ENCODE results near the gene RGCC.

RGCC gene, protein sequence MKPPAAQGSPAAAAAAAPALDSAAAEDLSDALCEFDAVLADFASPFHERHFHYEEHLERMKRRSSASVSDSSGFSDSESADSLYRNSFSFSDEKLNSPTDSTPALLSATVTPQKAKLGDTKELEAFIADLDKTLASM

DNA sequence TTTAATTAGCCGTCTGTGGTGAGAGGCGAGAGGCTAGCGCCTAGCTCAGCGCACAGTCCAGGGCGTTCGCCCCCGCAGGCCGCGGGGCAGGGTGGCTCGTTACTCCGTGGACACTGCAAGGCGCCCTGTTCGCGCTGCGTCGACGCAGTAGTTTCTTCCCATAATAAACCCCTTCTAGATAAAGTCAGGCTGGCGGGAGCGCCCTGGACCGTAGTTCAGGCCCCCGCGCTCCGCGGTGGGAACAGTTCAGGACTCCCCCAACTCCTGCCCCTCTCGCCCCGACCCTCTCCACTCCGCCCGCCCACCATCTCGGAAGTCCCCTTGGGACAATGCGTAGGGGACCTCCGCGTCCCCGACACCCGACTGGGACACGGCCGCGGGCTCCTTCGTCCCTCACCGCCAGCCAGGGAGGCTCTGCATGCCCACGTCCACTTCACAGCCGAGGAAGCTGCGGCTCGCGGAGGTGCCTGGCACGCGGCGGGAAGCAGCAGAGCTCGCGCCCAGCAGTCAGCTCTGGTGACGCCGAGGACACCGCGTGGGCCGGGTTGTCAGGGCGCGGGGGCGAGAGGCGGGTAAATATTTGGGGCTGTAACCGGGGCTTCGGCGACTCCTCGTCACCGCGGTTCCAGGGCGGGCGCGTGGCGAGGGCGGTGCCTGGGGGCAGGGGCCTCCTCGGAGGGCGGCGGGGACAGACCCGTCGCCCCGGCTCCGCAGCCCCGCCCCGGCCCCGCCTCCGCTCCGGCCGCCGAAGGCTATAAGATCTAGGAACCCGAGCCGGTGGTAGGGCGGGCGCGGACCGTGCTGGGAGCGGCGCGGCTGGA, at the start of gene RGCC:
RGCC (plus strand) TSS at position 783 of the 821 bp plus-strand sequence. CDS start 158 bp downstream, outside the sequence.
- H3K4me1 ChIP-seq (ENCODE audit: control insufficient read depth, insufficient read depth, low read length): peaks cover 11% of the 10 kb centered on the region
- H3K4me3 ChIP-seq (ENCODE audit: low read length): peak within 1 kb of the TSS; percentile 79
- no peaks in the 10 kb centered on the region for H3K9me3 ChIP-seq (ENCODE audit: control insufficient read depth, low read length)
- H3K9ac ChIP-seq (ENCODE audit: low read length): peak within 1 kb of the TSS; percentile 74
- no peaks in the 10 kb centered on the region for H3K27me3 ChIP-seq (replicated peaks; ENCODE audit: control insufficient read depth, insufficient read depth, low read length)
- peak; percentile 80 for DNase-seq (ENCODE audit: low read depth)
- peaks cover 17% of the 10 kb centered on the region for H3K36me3 ChIP-seq (ENCODE audit: control insufficient read depth, insufficient read depth, low read length, severe bottlenecking)

DNA sequence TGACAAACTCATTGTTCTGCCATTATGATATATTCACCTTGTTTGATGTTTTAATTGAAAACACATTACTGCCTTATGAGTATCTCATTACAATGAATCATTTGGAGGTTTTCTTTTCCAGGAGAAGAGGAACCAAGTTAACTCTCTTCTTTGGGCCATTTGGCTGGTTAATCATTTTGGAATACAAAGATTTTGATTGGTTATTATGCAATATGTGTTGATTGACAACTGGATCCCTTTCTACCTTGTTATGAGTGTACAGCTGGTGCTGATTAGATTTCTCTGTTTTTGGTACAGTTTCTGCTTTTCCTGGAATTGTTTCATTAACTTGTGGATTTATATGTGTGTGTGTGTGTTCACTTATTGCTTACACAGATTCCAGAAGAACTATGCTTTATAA, 49.2 kb upstream of the RGCC start:
- H3K9ac ChIP-seq (ENCODE audit: low read length): no peak overlapping the region

DNA sequence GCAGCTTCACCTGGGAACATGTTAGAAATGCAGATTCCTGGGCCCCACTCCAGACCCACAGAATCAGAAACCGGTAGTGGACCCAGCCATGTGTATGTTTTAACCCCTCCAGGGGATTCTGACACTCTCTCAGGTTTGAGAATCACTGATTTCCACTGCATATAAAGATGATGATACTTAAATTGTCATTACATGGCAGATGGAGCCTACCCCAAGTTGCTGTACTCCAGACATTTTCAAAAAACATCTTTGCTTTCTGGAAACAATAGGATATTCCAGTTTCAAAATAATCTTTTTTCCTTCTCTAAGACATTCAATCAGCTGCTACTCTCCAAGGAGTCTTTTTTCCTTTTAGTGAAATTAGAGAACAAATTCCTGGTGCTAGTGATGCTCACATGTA, 48.6 kb upstream of the RGCC start:
- no peak for DNase-seq (ENCODE audit: low read depth)
- Histone ChIP-seq H3K9ac (ENCODE audit: low read length) (no peak overlapping the region), H3K4me3 (ENCODE audit: low read length) (no peak overlapping the region)

More for the DNA sequence above, 49.2 kb upstream of the RGCC start:
- H3K4me1 ChIP-seq (ENCODE audit: control insufficient read depth, insufficient read depth, low read length): no peaks in the 10 kb centered on the region
- no peaks in the 10 kb centered on the region for H3K27me3 ChIP-seq (replicated peaks; ENCODE audit: control insufficient read depth, insufficient read depth, low read length)
- no peak overlapping the region for H3K4me3 ChIP-seq (ENCODE audit: low read length)
- no peaks in the 10 kb centered on the region for H3K36me3 ChIP-seq (ENCODE audit: control insufficient read depth, insufficient read depth, low read length, severe bottlenecking)
- no peaks in the 10 kb centered on the region for H3K9me3 ChIP-seq (ENCODE audit: control insufficient read depth, low read length)
- DNase-seq (ENCODE audit: low read depth): no peak

DNA sequence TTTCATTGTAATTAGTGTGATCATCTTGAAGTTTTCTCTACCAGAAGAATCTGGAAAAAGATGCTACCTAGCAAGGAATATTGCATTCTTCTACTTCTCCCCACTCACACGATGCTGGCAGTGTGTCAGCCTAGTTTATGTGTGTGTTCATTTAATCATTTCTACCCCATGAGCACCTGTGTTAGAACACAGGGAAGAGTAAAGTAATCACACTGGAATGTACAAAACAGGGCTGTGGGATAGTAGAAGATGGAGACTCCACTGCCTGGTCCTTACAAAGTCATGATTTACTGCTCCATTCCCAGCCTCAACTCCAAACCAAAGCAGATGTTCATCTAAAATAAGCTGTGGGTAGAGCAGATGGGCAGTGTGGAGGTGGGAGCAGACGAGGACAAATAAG, 47.7 kb upstream of the RGCC start:
- no peak overlapping the region for H3K4me3 ChIP-seq (ENCODE audit: low read length)
- no peaks in the 10 kb centered on the region for H3K27me3 ChIP-seq (replicated peaks; ENCODE audit: control insufficient read depth, insufficient read depth, low read length)
- H3K36me3 ChIP-seq (ENCODE audit: control insufficient read depth, insufficient read depth, low read length, severe bottlenecking): no peaks in the 10 kb centered on the region
- DNase-seq (ENCODE audit: low read depth): no peak
- H3K4me1 ChIP-seq (ENCODE audit: control insufficient read depth, insufficient read depth, low read length): no peaks in the 10 kb centered on the region
- H3K9ac ChIP-seq (ENCODE audit: low read length): no peak overlapping the region
- H3K9me3 ChIP-seq (ENCODE audit: control insufficient read depth, low read length): no peaks in the 10 kb centered on the region

More for the DNA sequence above, 48.6 kb upstream of the RGCC start:
- Histone ChIP-seq H3K9me3 (ENCODE audit: control insufficient read depth, low read length) (no peaks in the 10 kb centered on the region), H3K27me3 (replicated peaks; ENCODE audit: control insufficient read depth, insufficient read depth, low read length) (no peaks in the 10 kb centered on the region), H3K4me1 (ENCODE audit: control insufficient read depth, insufficient read depth, low read length) (no peaks in the 10 kb centered on the region), H3K36me3 (ENCODE audit: control insufficient read depth, insufficient read depth, low read length, severe bottlenecking) (no peaks in the 10 kb centered on the region)

DNA sequence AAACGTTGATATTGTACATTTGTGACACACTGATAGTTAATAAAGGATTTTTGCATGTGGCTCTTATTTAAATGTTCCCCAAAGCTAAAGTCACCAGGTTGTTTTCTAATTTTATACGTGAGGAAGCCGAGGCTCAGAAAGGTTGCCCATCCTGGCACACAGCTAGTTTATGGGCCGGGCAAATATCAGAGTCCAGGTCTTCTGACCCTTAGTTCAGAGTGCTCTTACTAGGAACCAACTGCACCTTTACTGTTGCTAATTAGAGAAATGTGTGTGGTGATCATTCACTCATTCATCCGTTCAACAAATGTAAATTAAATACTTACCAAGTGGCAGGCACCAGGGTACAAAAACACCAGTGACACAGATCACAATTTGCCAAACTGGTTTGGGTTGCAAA, 46.3 kb upstream of the RGCC start:
- no peaks in the 10 kb centered on the region for H3K9me3 ChIP-seq (ENCODE audit: control insufficient read depth, low read length)
- no peak overlapping the region for H3K4me3 ChIP-seq (ENCODE audit: low read length)
- H3K9ac ChIP-seq (ENCODE audit: low read length): no peak overlapping the region
- H3K27me3 ChIP-seq (replicated peaks; ENCODE audit: control insufficient read depth, insufficient read depth, low read length): no peaks in the 10 kb centered on the region
- no peaks in the 10 kb centered on the region for H3K4me1 ChIP-seq (ENCODE audit: control insufficient read depth, insufficient read depth, low read length)
- DNase-seq (ENCODE audit: low read depth): no peak
- no peaks in the 10 kb centered on the region for H3K36me3 ChIP-seq (ENCODE audit: control insufficient read depth, insufficient read depth, low read length, severe bottlenecking)

DNA sequence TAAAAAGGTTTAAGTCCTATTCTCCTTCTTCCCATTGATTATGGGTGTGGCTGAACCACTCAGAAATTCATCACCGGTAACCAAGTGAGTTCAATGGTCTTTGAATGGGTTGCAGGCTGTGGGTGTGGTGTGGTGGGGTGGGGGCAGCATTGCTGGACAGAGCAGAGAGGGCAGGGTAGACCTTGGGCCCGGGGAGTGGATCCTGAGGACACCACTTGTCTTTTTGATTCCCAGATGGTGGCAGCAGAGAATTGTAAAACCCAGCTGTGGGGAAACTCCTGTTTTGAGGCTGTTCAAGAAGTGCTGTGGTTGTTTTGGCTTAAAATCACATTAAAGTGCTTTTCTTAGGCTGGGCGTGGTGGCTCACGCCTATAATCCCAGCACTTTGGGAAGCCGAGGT, 45.8 kb upstream of the RGCC start:
- H3K36me3 ChIP-seq (ENCODE audit: control insufficient read depth, insufficient read depth, low read length, severe bottlenecking): no peaks in the 10 kb centered on the region
- no peaks in the 10 kb centered on the region for H3K9me3 ChIP-seq (ENCODE audit: control insufficient read depth, low read length)
- no peaks in the 10 kb centered on the region for H3K27me3 ChIP-seq (replicated peaks; ENCODE audit: control insufficient read depth, insufficient read depth, low read length)
- peak; percentile 80 for DNase-seq (ENCODE audit: low read depth)
- no peak overlapping the region for H3K4me3 ChIP-seq (ENCODE audit: low read length)
- no peak overlapping the region for H3K9ac ChIP-seq (ENCODE audit: low read length)
- no peaks in the 10 kb centered on the region for H3K4me1 ChIP-seq (ENCODE audit: control insufficient read depth, insufficient read depth, low read length)

DNA sequence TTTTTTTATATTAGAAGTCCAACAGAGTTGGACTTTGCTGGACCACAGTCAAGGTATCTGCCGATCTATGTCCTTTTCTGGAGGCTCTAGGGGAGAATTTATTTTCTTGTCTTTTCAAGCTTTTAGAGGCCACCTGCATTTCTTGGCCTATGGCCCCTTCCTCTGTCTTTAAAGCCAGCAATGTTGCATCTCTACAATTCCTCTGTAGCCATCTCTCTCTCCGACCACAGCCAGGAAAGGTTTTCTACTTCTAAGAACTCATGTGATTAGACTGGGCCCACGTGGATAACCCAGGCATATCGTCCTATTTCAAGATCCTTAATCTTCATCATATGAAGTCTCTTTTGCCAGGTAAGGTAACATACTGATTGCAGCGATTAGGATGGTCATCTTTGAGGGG, 43.5 kb upstream of the RGCC start:
- DNase-seq (ENCODE audit: low read depth): no peak
- Histone ChIP-seq H3K27me3 (replicated peaks; ENCODE audit: control insufficient read depth, insufficient read depth, low read length) (no peaks in the 10 kb centered on the region), H3K9ac (ENCODE audit: low read length) (no peak overlapping the region), H3K4me3 (ENCODE audit: low read length) (no peak overlapping the region), H3K4me1 (ENCODE audit: control insufficient read depth, insufficient read depth, low read length) (no peaks in the 10 kb centered on the region), H3K36me3 (ENCODE audit: control insufficient read depth, insufficient read depth, low read length, severe bottlenecking) (no peaks in the 10 kb centered on the region), H3K9me3 (ENCODE audit: control insufficient read depth, low read length) (no peaks in the 10 kb centered on the region)

DNA sequence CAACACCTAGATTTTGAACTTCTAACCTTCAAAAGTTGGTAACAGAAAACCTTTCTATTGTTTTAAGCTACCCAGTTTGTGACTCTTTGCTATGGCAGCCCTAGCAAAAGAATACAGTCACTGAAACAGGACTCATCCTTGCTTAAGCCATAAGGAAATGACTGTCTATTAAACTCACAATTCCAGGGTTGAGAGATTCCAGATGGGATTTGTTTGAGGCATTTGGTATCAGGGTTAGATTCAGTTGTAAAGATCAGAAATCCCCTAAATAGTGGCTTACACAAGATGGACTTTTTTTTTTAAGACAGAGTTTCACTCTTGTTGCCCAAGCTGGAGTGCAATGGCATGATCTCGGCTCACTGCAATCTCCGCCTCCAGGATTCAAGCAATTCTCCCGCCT, 41.1 kb upstream of the RGCC start:
- DNase-seq (ENCODE audit: low read depth): no peak
- no peaks in the 10 kb centered on the region for H3K9me3 ChIP-seq (ENCODE audit: control insufficient read depth, low read length)
- no peak overlapping the region for H3K9ac ChIP-seq (ENCODE audit: low read length)
- H3K4me1 ChIP-seq (ENCODE audit: control insufficient read depth, insufficient read depth, low read length): no peaks in the 10 kb centered on the region
- no peaks in the 10 kb centered on the region for H3K36me3 ChIP-seq (ENCODE audit: control insufficient read depth, insufficient read depth, low read length, severe bottlenecking)
- no peaks in the 10 kb centered on the region for H3K27me3 ChIP-seq (replicated peaks; ENCODE audit: control insufficient read depth, insufficient read depth, low read length)
- no peak overlapping the region for H3K4me3 ChIP-seq (ENCODE audit: low read length)

DNA sequence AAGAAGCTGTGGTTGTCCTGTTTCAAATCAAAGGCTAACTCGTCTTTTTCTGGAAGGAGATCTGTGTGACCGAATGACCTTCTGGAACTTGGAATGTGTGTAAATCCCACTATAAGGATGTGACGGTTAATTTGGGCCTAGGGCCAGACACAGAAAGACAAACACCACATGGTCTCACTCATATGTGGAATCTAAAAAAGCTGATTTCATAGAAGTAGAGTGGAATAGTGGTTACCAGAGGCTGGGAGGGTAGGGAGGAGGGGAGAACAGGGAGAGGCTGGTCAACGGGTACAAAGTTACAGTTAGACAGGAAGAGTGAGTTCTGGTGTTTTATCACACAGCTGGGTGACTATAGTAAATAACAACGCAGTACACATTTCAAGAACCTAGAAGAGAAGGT, 39.3 kb upstream of the RGCC start:
- Histone ChIP-seq H3K9me3 (ENCODE audit: control insufficient read depth, low read length) (no peaks in the 10 kb centered on the region), H3K36me3 (ENCODE audit: control insufficient read depth, insufficient read depth, low read length, severe bottlenecking) (no peaks in the 10 kb centered on the region), H3K4me3 (ENCODE audit: low read length) (no peak overlapping the region), H3K4me1 (ENCODE audit: control insufficient read depth, insufficient read depth, low read length) (no peaks in the 10 kb centered on the region), H3K9ac (ENCODE audit: low read length) (no peak overlapping the region), H3K27me3 (replicated peaks; ENCODE audit: control insufficient read depth, insufficient read depth, low read length) (no peaks in the 10 kb centered on the region)
- DNase-seq (ENCODE audit: low read depth): peak; percentile 47

DNA sequence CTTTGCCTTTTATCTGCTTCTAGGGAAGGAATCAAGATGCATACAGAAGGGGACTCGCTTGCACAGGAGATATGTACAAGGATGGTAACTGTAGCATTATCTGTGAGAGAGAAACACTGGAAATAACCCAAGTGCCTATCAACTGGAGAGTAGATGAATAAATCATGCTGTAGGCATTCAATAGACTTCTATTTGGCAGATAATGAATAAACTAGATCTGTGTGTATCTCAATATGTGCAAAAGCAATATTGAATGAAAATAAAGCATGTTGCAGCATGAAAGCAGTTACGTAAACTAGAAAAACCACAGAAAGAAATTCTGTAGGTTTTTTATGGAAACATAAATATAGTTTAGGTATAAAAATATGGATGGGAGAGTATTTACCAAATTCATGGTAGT, 38.6 kb upstream of the RGCC start:
- Histone ChIP-seq H3K4me3 (ENCODE audit: low read length) (no peak overlapping the region), H3K27me3 (replicated peaks; ENCODE audit: control insufficient read depth, insufficient read depth, low read length) (no peaks in the 10 kb centered on the region), H3K36me3 (ENCODE audit: control insufficient read depth, insufficient read depth, low read length, severe bottlenecking) (no peaks in the 10 kb centered on the region), H3K4me1 (ENCODE audit: control insufficient read depth, insufficient read depth, low read length) (no peaks in the 10 kb centered on the region), H3K9ac (ENCODE audit: low read length) (no peak overlapping the region), H3K9me3 (ENCODE audit: control insufficient read depth, low read length) (no peaks in the 10 kb centered on the region)
- DNase-seq (ENCODE audit: low read depth): no peak

DNA sequence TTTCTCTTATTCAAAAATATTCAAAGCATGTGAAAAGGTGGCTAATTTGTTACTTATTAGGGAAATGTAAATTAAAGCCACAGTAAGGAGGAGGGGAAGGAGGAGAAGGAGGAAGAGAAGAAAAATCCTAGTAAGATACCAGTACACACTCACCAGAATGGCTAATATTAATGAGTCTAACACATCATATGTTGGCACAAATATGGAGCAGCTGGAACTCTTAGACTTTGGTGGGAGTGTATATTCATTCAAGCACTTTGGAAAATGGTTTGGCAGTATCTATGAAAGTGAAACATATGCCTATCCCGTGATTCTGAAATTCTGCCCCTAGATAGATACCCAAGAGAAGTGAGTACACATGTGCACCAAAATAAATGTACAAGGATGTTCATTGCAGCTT, 38.1 kb upstream of the RGCC start:
- no peaks in the 10 kb centered on the region for H3K36me3 ChIP-seq (ENCODE audit: control insufficient read depth, insufficient read depth, low read length, severe bottlenecking)
- no peaks in the 10 kb centered on the region for H3K4me1 ChIP-seq (ENCODE audit: control insufficient read depth, insufficient read depth, low read length)
- no peak overlapping the region for H3K4me3 ChIP-seq (ENCODE audit: low read length)
- DNase-seq (ENCODE audit: low read depth): no peak
- H3K9ac ChIP-seq (ENCODE audit: low read length): no peak overlapping the region
- H3K27me3 ChIP-seq (replicated peaks; ENCODE audit: control insufficient read depth, insufficient read depth, low read length): no peaks in the 10 kb centered on the region
- H3K9me3 ChIP-seq (ENCODE audit: control insufficient read depth, low read length): no peaks in the 10 kb centered on the region
